Epidermal melanocyte (primary cell): Measurements from ENCODE around the gene C1orf232.

Experiments
- DNase-seq: peaks from one replicate; pipeline ENCODE4 v3.0.0; 2011; ENCODE audit warnings: low spot score; ENCODE audit not compliant: insufficient read length

The C1orf232 gene

DNA sequence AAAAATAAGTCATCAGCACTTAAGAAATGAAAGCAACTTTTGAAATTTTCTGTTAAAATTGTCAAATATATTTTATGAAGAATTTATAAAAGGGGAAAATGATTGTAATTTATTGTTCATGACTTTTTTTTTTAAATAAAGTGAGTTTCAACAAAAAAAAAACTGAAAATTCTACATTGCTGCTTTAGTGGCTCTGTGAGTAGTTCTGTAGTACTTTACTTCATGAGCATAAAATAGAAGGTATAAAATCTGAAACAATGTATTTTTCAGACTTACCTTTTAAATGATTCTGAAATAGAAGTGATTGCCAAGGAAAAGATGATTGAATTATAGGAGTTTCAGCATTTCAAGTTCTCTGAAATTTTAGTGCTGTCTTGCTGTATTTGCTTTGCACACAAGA lies 43.4 kb downstream of the C1orf232 start:
- DNase-seq: no peak

DNA sequence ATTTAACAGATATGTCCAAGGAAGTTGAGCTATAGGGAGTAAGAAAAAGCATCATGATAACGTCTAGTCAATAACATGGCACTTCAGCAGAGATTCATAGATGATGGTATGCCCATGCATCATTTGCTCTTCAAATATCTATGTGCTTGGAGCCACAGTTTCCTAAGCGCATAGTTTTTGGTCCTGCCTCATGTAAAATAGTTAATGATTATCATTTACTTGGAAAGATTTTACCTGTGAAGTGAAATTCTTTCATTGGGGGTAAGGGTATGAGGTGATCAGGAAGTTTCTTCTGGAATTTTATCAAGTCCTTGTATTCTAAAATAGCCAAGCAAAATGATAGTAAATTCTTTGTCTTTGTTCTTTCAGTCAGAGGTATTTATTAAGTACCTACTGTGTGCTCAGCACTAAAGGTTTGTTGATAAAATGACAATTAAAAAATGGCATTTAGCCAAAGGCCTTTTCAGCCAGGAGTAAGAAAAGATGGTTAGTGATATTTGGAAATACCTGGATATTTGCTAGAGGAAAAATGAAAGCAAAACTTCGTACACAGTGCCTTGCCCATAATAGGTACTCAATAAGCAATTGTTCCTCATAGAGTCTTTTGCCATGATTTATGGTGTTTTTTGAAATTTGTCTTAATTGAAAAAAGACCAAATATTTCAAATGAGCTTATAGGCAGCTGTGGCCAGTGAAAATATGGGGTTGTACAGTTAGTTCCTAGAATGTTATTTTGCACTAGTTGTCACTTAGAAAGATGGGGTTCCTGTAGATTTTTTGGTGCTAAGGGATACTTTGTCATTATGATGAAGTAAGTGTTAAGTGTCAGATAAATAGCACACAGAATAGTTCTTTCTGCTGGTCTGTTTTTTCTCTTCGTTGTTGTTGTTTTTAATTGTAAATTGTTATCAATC lies 44.1 kb downstream of the C1orf232 start:
- no peak for DNase-seq

DNA sequence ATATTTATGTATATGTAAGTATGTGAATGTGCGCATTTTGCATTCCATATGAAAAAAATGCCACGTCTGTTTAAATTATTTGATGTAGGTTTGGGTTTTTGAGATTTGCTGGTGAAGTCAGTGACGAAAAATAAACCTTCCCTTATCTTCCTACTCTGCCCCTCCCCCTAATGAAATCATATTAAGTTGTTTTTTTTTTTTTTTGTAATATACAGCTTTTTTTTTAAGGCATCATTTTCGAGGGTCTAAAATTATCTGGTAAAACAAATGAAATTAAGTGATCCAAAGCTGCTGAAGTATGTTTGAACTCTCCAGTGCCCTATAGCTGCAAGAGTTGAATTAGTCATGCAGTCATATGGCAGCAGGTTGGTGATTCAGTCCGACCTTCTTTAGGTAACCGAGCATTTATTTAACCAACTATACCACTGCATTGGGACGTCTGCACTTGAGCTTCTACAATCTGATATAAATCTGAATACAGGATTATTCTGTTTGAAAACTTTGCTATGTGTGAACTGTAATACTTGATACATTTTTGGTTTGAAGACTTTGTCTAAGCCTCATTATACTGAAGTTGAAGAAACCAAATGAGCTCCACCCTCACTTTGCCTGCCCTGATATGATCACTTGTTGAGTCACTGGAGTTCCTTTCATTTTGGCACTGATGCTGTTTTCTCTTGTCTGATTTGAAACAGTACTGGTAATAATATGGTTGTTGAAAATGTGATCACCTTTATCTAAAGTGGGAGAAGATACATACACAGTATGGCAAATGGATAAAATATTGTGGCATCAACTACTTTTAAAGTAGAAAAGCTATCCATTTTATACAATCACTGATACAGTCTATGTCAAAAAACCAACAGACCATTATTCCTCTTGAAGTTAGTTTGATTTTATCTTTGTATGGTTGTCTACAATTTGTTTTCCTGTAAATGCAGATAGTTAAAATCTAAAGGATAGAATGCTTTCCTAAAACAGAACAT lies 45.5 kb downstream of the C1orf232 start:
- no peak for DNase-seq

DNA sequence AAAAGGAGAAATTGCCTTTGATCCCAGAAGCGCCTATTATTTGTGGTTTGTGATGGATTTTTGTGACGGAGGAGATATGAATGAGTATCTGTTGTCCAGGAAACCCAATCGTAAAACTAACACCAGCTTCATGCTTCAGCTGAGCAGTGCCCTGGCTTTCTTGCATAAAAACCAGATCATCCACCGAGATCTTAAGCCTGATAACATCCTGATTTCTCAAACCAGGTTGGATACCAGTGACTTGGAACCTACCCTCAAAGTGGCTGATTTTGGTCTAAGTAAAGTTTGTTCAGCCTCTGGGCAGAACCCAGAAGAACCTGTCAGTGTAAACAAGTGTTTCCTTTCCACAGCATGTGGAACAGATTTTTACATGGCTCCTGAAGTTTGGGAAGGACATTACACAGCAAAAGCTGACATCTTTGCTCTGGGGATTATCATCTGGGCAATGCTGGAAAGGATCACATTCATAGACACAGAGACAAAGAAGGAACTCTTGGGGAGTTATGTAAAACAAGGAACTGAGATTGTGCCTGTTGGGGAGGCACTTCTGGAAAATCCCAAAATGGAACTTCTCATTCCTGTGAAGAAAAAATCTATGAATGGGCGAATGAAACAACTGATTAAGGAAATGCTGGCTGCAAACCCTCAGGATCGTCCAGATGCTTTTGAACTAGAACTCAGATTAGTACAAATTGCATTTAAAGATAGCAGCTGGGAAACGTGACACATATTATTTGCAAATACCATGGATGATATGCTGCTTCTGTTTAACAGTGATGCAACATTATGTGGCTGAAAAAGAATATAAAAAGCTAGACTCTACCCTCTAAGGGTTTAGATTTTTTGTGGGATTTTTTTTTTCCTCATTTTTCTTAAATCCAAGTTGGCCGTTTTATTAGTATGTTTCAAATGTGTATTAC lies 46.6 kb downstream of the C1orf232 start:
- DNase-seq: no peak

DNA sequence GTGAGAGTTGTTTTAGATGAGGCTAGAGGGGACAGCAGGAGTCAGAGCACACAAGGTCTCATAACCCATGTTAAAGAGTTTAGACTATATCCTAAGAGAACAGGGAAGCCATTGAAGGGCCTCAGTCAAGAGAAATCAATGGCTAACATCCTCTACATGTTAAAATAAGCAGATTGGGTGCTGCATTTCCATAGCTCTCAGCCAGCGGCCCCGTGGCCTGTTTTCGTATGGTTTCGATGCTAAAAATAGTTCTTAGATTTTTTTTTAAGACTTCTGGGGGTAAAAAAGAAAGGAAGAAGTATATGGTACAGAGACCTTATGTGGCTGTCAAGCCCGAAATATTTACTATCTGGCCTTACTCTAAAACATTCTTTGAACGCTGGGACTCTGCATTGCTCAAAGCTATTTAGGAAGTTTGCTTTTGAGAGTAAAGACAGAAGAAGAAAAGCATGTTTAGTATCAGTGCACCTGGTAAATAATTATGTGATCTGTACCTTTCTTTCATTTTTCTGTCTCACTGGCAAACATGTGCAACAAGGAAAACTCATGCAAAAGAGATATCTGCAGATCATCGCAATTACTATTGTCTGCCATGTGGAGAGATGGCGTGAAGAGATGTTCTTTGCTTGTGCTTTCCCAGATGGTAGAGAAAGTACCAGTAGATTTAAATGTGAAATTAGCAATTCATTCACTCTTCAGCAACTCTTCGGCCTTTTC lies 48.7 kb downstream of the C1orf232 start:
- peak; percentile 69 for DNase-seq

DNA sequence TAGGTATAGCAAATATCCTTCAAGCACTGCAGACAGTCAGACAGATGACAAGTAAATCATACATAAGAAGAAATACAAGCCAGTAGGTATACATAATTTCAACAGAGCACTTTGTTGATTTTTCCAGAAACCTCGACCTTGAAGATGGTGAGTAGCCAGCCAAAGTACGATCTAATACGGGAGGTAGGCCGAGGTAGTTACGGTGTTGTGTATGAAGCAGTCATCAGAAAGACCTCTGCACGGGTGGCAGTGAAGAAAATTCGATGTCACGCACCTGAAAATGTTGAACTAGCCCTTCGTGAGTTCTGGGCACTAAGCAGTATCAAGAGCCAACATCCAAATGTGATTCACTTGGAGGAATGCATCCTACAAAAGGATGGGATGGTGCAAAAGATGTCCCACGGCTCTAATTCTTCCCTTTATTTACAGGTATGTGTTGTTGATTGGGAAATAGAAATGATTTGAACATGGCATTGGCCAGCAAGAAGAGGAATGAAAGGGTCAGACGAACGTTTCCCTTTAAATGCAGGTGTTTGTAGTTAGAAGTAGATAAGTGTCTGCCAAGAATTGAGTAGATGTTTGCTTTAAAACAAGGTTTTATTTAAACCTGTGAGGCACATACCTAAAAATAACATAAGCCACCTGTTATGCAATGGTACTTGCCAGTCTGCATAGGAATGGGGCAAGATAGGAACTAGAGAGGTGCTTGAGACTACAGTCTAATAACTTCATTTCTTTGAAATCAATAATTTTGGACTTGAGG lies 54.4 kb downstream of the C1orf232 start:
- no peak for DNase-seq
